Measurements from ENCODE around the gene PLEKHG5.

PLEKHG5 gene

GRCh38 chr1:6475381-6476133 is 15.9 kb downstream of the PLEKHG5 start:
- DNase-seq (ENCODE audit: low spot score) = peak; percentile 89

- DNase-seq (ENCODE audit: low spot score) = no peak
Measured at GRCh38 chr1:6474815-6475282, 16.6 kb downstream of the PLEKHG5 start.

- no peak for DNase-seq (ENCODE audit: low spot score)
Measured at GRCh38 chr1:6473974-6474814, 17.3 kb downstream of the PLEKHG5 start.

GRCh38 chr1:6473156-6473555 is 18.3 kb downstream of the PLEKHG5 start:
- DNase-seq (ENCODE audit: low spot score) = no peak

- no peak for DNase-seq (ENCODE audit: low spot score)
Measured at GRCh38 chr1:6472391-6472790, 19.1 kb downstream of the PLEKHG5 start.

- DNase-seq (ENCODE audit: low spot score) = no peak
Measured at GRCh38 chr1:6471970-6472368, 19.5 kb downstream of the PLEKHG5 start.

- no peak for DNase-seq (ENCODE audit: low spot score)
Measured at GRCh38 chr1:6471086-6471969, 20.1 kb downstream of the PLEKHG5 start.

GRCh38 chr1:6470132-6471085 is 21.1 kb downstream of the PLEKHG5 start:
- DNase-seq (ENCODE audit: low spot score) = no peak

- DNase-seq (ENCODE audit: low spot score) = no peak
Measured at GRCh38 chr1:6468729-6469461, 22.6 kb downstream of the PLEKHG5 start.

GRCh38 chr1:6467744-6468688 is 23.5 kb downstream of the PLEKHG5 start:
- DNase-seq (ENCODE audit: low spot score) = no peak

- no peak for DNase-seq (ENCODE audit: low spot score)
Measured at GRCh38 chr1:6467224-6467623, 24.2 kb downstream of the PLEKHG5 start.

- no peak for DNase-seq (ENCODE audit: low spot score)
Measured at GRCh38 chr1:6466751-6467150, 24.7 kb downstream of the PLEKHG5 start.

- no peak for DNase-seq (ENCODE audit: low spot score)
Measured at GRCh38 chr1:6466023-6466422, 25.4 kb downstream of the PLEKHG5 start, which contains the start of gene TNFRSF25. TSS of gene TNFRSF25 (minus strand) at chr1:6466173. CDS start at chr1:6466107, 66 bp downstream.

GRCh38 chr1:6465461-6466005 is 25.9 kb downstream of the PLEKHG5 start:
- no peak for DNase-seq (ENCODE audit: low spot score)

- DNase-seq (ENCODE audit: low spot score) = no peak
Measured at GRCh38 chr1:6464915-6465314, 26.6 kb downstream of the PLEKHG5 start.

- DNase-seq (ENCODE audit: low spot score) = no peak
Measured at GRCh38 chr1:6464514-6464836, 27.0 kb downstream of the PLEKHG5 start.

GRCh38 chr1:6463120-6463412 is 28.4 kb downstream of the PLEKHG5 start:
- no peak for DNase-seq (ENCODE audit: low spot score)

GRCh38 chr1:6462412-6463119 is 28.9 kb downstream of the PLEKHG5 start:
- DNase-seq (ENCODE audit: low spot score) = no peak

Data from hepatic stellate cell (primary cell).